CD4-positive, alpha-beta T cell treated with Interleukin-17A for 1 hour (primary cell): ENCODE measurements around the gene HTR6.

ENCODE experiments used
- DNase-seq: peaks from one replicate; pipeline ENCODE4 v3.0.0-alpha.2; 2020

The HTR6 gene

DNA sequence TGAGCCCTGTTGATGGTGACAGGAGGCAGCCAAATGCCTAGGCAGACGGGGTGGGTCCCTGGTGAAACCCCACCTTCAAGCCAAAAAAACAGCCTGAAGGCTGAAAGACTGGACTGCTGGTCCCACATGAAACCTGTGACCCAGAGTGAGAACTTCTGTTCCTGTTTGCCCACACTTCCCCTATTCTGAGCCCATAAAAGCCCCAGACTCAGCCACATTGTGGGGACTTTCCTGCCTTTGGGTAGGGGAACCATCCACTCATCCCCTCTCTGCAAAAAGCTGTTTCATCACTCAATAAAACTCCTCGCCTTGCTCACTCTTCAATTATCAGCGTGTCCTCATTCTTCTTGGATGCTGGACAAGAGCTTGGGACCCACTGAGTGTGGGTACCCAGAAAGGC, 25.2 kb downstream of the HTR6 start:
- DNase-seq: no peak

GRCh38 chr1:19690342-19690741, 25.7 kb downstream of the HTR6 start:
- no peak for DNase-seq

DNA sequence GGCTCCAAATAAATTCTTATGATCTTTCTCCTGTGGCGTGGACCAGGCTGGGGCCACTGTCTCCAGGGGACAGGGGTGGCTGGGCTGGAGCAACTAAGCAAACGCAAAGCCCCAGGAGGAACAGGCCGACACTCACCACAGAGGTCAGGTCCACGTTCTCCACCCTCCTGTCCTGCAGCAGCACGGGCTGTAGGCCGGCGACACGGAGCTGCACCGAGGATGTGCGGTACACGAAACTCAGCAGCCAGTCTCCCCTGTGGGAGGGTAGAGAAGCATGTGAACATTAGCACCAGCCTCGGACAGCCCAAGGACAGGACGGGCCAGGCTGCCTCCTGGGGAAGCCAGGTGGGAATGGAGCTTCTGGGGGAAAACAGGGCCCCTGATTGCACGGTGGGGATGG, 29.6 kb downstream of the HTR6 start:
- DNase-seq: no peak

DNA sequence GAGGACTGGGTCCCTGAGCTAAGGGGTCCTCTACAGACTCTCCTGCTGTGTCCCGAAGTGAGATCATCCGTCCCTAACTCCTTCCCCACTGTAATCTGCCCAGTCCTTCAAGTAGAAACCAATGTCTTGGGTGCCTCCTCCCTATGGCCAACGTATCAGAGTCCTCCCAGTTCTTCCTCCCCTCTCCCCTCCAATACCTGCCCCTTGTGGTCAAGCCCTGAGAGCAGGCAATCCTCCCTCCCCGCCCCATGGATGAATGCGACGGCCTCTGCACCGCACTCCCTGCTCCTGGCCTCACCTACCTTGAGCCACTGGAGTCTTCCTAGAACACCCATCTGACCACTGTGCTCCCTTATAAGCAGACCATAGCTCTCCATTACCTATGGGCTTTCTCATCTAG, 31.1 kb downstream of the HTR6 start:
- no peak for DNase-seq

DNA sequence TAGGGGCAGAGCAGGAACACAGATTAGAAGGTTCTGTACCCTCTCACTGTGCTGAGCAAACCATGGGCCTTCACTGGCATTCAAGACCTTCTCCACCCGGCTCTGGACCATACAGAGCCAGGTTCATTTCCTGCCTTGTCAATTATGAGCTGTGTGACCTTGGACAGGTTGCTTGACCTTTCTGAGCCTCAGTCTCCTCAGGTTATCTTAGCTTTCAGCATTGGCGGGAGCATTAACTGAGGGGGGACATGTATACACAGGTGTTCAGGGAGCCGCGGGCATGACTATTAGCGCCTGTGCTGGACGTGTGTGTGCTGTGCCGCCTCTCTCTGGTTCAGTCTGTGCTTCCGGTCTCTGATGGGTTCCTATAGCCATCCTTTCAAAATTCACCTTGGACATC, 32.1 kb downstream of the HTR6 start:
- no peak for DNase-seq

DNA sequence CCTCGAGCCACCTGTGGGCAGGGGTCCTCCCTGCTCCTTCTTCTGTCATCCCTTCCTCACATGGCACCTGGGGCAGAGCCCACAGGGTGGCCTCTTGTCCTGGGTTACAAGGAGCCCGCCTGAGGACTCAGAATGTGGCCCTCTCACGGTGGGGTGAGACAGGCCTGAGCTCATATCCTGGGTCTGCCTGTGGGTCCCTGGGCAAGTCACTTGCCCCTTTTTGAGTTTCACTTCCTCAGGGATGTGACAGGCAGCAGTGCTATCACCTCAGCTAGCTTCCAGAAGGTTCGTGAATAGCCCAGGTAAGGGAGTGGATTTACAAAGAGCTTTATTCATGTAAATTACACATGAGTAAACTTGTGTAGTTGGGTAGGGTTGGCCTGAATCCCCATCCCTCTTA, 33.5 kb downstream of the HTR6 start:
- no peak for DNase-seq

- DNase-seq: no peak
Observed at GRCh38 chr1:19700079-19700777, 35.6 kb downstream of the HTR6 start.

GRCh38 chr1:19703280-19703679, 38.6 kb downstream of the HTR6 start:
- no peak for DNase-seq

DNA sequence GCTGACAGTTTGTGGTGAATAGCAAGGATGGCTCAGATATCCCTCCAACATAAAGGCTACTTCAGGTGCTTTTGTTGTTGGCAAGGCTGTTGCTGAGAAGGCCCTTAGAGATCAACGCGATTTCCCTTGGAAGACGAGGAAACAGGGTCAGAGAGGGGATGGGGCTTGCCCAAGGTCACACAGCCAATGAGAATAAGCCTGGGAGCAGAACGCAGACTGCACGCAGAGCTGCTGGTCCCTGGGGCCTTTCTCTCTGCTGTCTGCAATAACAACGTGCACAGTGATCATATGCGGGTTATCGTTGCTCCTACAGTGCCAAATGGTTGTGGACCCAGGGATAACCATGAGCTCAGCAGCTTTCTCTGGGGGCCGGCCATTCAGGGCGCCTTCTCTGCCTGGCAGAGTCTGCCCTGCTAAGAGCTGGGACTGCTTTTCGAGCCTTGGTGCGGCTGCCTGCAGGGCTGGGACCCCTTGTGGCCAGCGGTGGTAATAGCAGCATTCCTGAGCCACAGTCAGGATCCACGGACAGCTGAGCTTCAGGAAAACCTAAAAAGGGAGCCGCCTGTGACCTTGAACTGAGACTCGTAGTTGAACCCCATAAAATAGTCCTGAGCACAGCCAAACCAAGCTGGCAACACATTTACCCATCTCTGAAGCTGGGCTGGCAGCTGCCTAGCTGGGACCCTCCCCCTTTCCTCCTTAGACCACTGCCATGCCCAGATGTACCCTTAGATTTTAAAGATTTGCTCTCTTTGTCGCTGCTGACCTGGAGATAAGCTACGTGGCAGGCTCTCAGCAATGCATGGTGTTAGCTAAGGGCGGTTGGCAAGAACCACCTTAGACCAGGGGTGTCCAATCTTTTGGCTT, 39.8 kb downstream of the HTR6 start:
- DNase-seq: peak; percentile 67

DNA sequence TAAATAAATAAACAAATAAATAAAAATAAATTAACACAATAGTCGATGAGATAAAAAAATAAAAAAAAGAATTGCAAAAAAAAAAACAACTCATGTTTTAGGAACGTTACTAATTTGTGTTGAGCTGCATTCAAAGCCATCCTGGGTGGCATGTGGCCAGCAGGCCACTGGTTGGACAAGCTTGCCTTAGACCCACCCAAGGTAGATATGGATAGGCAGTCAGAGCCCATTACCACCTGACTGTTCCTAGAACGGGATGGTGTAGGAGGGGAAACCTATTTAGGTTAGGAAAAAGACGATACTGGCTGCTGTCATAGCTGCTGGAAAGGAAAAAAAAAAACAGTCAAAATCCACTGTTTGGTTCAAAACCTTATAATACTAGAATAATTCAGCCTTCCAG, 40.8 kb downstream of the HTR6 start:
- DNase-seq: no peak

- DNase-seq: no peak
Observed at GRCh38 chr1:19706136-19706535, 41.5 kb downstream of the HTR6 start.

DNA sequence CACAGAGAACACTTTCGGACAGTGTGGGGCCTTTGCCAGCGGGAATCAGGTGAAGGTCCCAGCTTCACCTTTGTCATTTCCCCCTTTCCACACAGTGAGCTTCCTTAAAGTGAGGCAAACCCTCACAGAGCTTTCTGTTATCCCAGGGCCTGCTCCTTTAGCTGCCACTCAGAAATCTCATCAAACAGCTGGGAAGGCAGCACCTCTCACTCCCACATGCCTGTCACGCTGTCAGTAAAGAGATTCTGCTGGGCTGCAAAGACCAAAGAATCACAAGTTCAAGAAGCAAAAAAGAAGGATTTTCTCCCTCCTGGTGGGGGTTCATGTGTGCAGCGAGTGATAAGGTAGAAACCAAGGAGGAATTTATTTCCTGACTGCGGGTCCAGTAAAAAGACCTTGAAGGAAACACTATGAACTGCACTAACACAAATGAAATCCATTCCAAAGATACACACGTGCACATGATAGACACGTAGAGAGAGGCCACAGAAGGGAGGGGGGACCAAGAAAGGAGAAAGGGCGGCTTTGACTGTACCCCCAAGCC, 44.0 kb downstream of the HTR6 start:
- no peak for DNase-seq

- DNase-seq: no peak
Observed at GRCh38 chr1:19709260-19709793, 44.7 kb downstream of the HTR6 start.

- no peak for DNase-seq
Observed at GRCh38 chr1:19710825-19711611, 46.3 kb downstream of the HTR6 start.

GRCh38 chr1:19712928-19713327, 48.3 kb downstream of the HTR6 start:
- DNase-seq: no peak

DNA sequence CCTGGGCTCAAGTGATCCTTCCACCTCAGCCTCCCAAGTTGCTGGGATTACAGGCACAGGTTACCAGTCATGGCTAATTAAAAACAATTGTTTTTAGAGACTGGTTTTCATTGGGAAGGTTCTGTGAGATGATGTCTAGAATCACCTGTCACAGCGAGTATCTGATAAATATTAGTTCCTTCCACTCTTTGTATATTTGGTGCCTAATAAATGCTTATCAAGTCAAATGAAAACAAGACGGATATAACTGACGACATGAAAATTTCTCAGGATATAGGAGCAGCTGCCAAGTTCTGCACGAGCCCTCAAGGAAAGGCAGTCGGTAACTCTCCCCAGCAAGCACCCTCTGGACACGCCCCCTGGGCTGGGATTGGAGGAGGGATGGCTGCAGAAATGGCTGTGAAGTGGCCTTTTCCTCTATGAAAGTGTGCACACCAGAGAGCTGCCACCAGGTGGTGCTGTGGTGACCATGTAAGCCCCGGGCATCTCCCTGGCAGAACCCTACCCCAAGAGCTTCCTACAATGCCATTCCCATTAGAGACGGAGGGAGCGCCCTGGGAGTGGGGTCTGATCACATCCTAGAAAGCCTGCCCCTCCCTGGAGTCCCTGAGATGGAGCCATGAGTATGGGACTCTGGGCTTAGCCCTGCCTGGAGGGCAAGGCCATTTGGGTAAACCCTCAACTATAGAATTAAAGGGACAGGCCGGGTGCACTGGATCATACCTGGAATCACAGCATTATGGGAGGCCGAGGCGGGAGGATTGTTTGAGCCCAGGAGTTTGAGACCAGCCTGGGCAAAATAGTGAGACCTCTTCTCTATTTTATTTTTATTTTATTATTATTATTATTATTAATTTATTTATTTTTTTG, 50.9 kb downstream of the HTR6 start:
- peak; percentile 85 for DNase-seq

DNA sequence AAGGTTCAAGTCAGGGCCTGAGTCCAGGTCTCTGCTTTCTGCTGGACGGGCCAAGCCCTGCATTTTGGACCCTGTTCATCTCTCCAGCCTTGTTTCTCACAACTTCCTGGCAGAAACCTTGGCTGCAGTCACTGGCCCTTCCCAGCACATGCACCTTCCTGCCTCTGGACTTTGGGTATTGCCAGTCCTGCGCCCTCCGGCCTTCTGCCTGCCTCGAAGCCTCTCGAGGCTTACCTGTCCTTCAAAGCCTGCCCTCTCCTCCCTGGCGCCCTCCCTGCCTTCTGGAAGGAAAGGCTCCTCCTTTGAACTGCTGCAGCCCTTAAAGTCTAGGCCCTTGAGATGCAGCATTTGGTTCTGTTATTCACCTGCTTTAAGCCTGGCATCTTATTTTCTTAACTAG, 52.8 kb downstream of the HTR6 start:
- no peak for DNase-seq

GRCh38 chr1:19720174-19720573, 55.5 kb downstream of the HTR6 start:
- DNase-seq: no peak

GRCh38 chr1:19720973-19721372, 56.3 kb downstream of the HTR6 start:
- no peak for DNase-seq

- no peak for DNase-seq
Observed at GRCh38 chr1:19723874-19724273, 59.2 kb downstream of the HTR6 start.

DNA sequence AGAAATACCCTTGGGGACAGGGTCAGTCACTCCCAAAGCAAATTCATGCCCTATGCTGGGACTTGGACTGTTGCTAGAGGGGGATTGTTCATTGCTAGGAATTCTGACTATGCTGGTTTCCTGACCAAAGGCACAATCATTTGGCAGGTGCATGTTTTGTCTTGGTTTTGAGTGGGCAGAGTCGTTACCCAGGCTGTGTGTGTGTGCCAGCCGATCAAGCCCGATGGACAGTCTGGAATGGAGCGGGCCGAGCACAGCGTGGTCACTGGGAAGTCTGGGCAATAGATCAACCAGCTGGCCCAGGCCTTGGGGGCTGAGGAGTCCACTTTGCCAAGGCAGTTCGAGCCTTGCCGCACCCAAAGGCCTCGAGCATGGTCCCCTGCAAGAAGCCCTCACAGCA, 60.9 kb downstream of the HTR6 start:
- DNase-seq: no peak
